B cell (primary cell): Measurements from ENCODE around the gene DMPK. TPM values are rescaled to one million over a fixed set of nuclear protein-coding genes. Genes with fewer than 3 reads are reported as not detected.
"Not testable (repeated sequence)": the region's sequence is repeated elsewhere in the genome, so short reads cannot be mapped to it uniquely, and the experiment has no call there.

Source experiments
- ATAC-seq: fragments of 200-7000 bp; cut with Tn5 transposase; one replicate; pipeline ENCODE4 v1.10.0; 2021; ENCODE audit warnings: low read depth, mild to moderate bottlenecking, moderate number of reproducible peaks, moderate library complexity
- CTCF ChIA-PET: fragments of 350-600 bp; sonication (Branson Sonifier 250); formaldehyde crosslinking; loops from one replicate; lab custom pipeline; 2021; ENCODE audit warnings: antibody characterized with exemption, inconsistent platforms; lab: Charles Lee
- POLR2A ChIA-PET: fragments of 350-600 bp; sonication (Branson Sonifier 250); formaldehyde crosslinking; loops from one replicate; lab custom pipeline; 2021; ENCODE audit warnings: antibody characterized with exemption; lab: Charles Lee
- DNase-seq: peaks from one replicate; pipeline ENCODE4 v3.0.0; 2013
- H2AFZ ChIP-seq: 2 replicates; pipeline ENCODE4 v1.6.1; 2012; ENCODE audit warnings: mild to moderate bottlenecking, low read depth, low read length; ENCODE audit not compliant: insufficient read depth, poor library complexity, severe bottlenecking
- H3K27ac ChIP-seq, 2 donors: 1 replicate in 1 of 2; 2 replicates in 1 of 2; pipeline ENCODE4 v1.5.1; 2012 to 2013; ENCODE audit warnings: low read length in 2 of 2, mild to moderate bottlenecking in 2 of 2, moderate library complexity in 1 of 2
- H3K27me3 ChIP-seq, 4 experiments: fragments of 200-600 bp in 1 of 4; sonication (generic) in 1 of 4; replicated peaks in 1 of 4; 1 replicate in 2 of 4; 2 replicates in 2 of 4; pipeline versions ENCODE4 v1.6.1 to v1.7.0; 2013 to 2016; ENCODE audit warnings: low read length in 3 of 4, mild to moderate bottlenecking in 2 of 4, mixed read lengths in 1 of 4, moderate library complexity in 1 of 4; ENCODE audit not compliant: insufficient read depth in 4 of 4, control insufficient read depth in 3 of 4; ENCODE audit errors: control extremely low read depth in 1 of 4
- H3K36me3 ChIP-seq, 2 experiments: replicated peaks in 1 of 2; 1 replicate in 1 of 2; 2 replicates in 1 of 2; pipeline versions ENCODE4 v1.6.1 to v1.7.1; 2013; ENCODE audit warnings: low read length in 1 of 2; ENCODE audit not compliant: insufficient read depth in 2 of 2, control insufficient read depth in 1 of 2; ENCODE audit errors: control extremely low read depth in 1 of 2, extremely low read depth in 1 of 2
- H3K4me1 ChIP-seq, 2 donors: fragments of 200-600 bp in 1 of 2; sonication (generic) in 1 of 2; 1 replicate in 1 of 2; 2 replicates in 1 of 2; pipeline versions ENCODE4 v1.5.1 to v1.6.1; 2013 to 2017; ENCODE audit warnings: low read length in 2 of 2; ENCODE audit not compliant: control insufficient read depth in 2 of 2, insufficient read depth in 2 of 2
- H3K4me2 ChIP-seq: replicated peaks from 2 replicates; pipeline ENCODE3; 2012; ENCODE audit warnings: mild to moderate bottlenecking, low read depth, low read length; ENCODE audit not compliant: poor library complexity, severe bottlenecking
- H3K4me3 ChIP-seq, 5 experiments: fragments of 200-600 bp in 1 of 5; sonication (generic) in 1 of 5; 1 replicate in 3 of 5; 2 replicates in 2 of 5; pipeline versions ENCODE4 v1.5.1 to v1.7.0; 2011 to 2016; ENCODE audit warnings: low read length in 4 of 5, mild to moderate bottlenecking in 4 of 5, low read depth in 2 of 5, control low read depth in 1 of 5, moderate library complexity in 1 of 5; ENCODE audit not compliant: insufficient read depth in 1 of 5; ENCODE audit errors: control extremely low read depth in 1 of 5, extremely low read depth in 1 of 5
- H3K79me2 ChIP-seq: fragments of 200-600 bp; sonication (generic); one replicate; pipeline ENCODE4 v1.6.0; 2016; ENCODE audit warnings: low read length; ENCODE audit not compliant: control insufficient read depth, insufficient read depth
- H3K9ac ChIP-seq: fragments of 200-600 bp; sonication (generic); 2 replicates; pipeline ENCODE4 v1.6.1; 2017; ENCODE audit warnings: mild to moderate bottlenecking, low read length, moderate library complexity
- H3K9me3 ChIP-seq, 3 donors: one replicate each; pipeline versions ENCODE4 v1.6.1 to v1.7.1; 2013; ENCODE audit warnings: low read length in 2 of 3; ENCODE audit not compliant: control insufficient read depth in 2 of 3, insufficient read depth in 1 of 3; ENCODE audit errors: control extremely low read depth in 1 of 3
- H4K20me1 ChIP-seq: 2 replicates; pipeline ENCODE4 v1.6.0; 2012; ENCODE audit warnings: mild to moderate bottlenecking, low read length; ENCODE audit not compliant: insufficient read depth, control insufficient read depth, poor library complexity, severe bottlenecking
- H3K27ac Mint-ChIP-seq: one replicate; pipeline ENCODE4 v1.8.0; 2021; ENCODE audit warnings: mixed read lengths
- H3K27me3 Mint-ChIP-seq: one replicate; pipeline ENCODE4 v1.8.0; 2021; ENCODE audit warnings: mixed read lengths
- H3K4me1 Mint-ChIP-seq: one replicate; pipeline ENCODE4 v1.8.0; 2021; ENCODE audit warnings: mixed read lengths
- H3K4me3 Mint-ChIP-seq: one replicate; pipeline ENCODE4 v1.8.0; 2021; ENCODE audit warnings: mixed read lengths
- H3K9me3 Mint-ChIP-seq: one replicate; pipeline ENCODE4 v1.8.0; 2022; ENCODE audit warnings: mixed read lengths; ENCODE audit not compliant: insufficient read depth
- EZH2 ChIP-seq: IDR thresholded peaks from 2 replicates; pipeline ENCODE4 v1.6.1; 2012; ENCODE audit warnings: borderline replicate concordance, low read depth, mild to moderate bottlenecking, moderate library complexity, low read length; ENCODE audit not compliant: insufficient read depth, poor library complexity, severe bottlenecking
- WGBS: methylation state at CpG from one replicate; pipeline ENCODE4 v1.1.5; 2013; ENCODE audit warnings: missing lambda C conversion rate; ENCODE audit not compliant: insufficient coverage; 5-methylcytosine and 5-hydroxymethylcytosine counted together
- intact Hi-C: fragments of 100-400 bp; cut with micrococcal nuclease; formaldehyde crosslinking; loops from one replicate; pipeline ENCODE4 v1.10.0; 2022
- polyA plus RNA-seq: library from polyadenylated mRNA; depleted of rRNA; stranded (reverse); fragments of >200 nt; gene quantifications from 2 replicates; pipeline ENCODE4 v1.2.3, GENCODE V29; 2012
- total RNA-seq, 2 donors: library from RNA; stranded (reverse); fragments of 120-200 nt in 1 of 2; gene quantifications; 1 replicate in 1 of 2; 2 replicates in 1 of 2; pipeline versions ENCODE4 v1.2.3 to v1.2.4, GENCODE V29; 2013 to 2022
- TF ChIP-seq, protein P1 (sequence below): fragments of 200-600 bp; IDR thresholded peaks from one replicate; pipeline ENCODE4 v1.8.0; 2022; ENCODE audit warnings: antibody characterized with exemption, mild to moderate bottlenecking

Gene DMPK
- total and polyA plus RNA-seq, 2 donors (not counting 1 experiment from before 2014, with no cell fraction given) = 28.7 to 58.3 TPM

DNA sequence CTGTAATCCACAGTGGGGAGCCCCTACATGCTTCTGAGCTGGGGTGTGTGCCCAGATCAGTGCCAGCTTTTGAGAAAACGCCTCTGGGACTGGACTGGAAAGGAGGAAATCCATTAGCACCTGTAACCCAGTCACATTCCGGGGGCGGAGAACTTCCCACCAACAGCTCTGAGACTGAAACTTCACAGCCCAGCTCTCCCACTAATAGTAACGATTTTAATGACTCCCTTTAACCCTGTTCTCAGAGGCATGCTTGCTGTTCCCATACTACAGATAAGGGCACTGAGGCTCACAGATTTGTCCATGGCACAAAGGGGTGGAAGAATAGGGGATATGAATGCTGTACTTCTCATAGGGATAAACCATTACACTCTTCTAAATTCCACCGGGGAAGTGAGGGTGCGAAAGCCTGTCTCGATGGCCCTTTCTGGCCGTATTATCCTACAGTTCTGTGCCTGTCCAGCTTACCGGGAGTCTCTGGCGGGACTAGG is 52.4 kb downstream of the DMPK start:
- Histone ChIP-seq H2AFZ (peak overlapping the region; percentile 81), H3K27me3 (no peaks in the 10 kb centered on the region), H3K27ac (peak overlapping the region; percentile 54 to 94), H4K20me1 (peaks cover 36% of the 10 kb centered on the region), H3K36me3 (peaks cover 1 to 3% of the 10 kb centered on the region in 2 experiments), H3K79me2 (peaks cover 63% of the 10 kb centered on the region), H3K9ac (peak overlapping the region; percentile 92), H3K4me2 (peak overlapping the region; percentile 90), H3K4me3 (peak overlapping the region; percentile 68 to 98 (median 87)), H3K4me1 (peaks cover 11 to 25% of the 10 kb centered on the region in 2 donors), H3K9me3 (peaks cover 0 to 6% (median 0%) of the 10 kb centered on the region in 3 donors)
- no peak for ATAC-seq
- no peak for TF ChIP-seq EZH2
- TF ChIP-seq, protein P1, sequence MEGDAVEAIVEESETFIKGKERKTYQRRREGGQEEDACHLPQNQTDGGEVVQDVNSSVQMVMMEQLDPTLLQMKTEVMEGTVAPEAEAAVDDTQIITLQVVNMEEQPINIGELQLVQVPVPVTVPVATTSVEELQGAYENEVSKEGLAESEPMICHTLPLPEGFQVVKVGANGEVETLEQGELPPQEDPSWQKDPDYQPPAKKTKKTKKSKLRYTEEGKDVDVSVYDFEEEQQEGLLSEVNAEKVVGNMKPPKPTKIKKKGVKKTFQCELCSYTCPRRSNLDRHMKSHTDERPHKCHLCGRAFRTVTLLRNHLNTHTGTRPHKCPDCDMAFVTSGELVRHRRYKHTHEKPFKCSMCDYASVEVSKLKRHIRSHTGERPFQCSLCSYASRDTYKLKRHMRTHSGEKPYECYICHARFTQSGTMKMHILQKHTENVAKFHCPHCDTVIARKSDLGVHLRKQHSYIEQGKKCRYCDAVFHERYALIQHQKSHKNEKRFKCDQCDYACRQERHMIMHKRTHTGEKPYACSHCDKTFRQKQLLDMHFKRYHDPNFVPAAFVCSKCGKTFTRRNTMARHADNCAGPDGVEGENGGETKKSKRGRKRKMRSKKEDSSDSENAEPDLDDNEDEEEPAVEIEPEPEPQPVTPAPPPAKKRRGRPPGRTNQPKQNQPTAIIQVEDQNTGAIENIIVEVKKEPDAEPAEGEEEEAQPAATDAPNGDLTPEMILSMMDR = no peak
- CTCF ChIA-PET = interaction anchor here (0.6 to 2.2 kb wide), 8 partner anchors 12 to 173 kb away, joined by 3 to 10 read pairs (median 3); partner anchors contain the start of gene SIX5
- intact Hi-C loops = loop anchor here (1.0 to 2.0 kb wide), 6 partner anchors 13 to 323 kb away; partner anchors contain the start of genes DMWD, POLR1G, QPCTL and SIX5
- Mint-ChIP-seq H3K4me1 (peaks cover 28% of the 10 kb centered on the region), H3K27me3 (no peaks in the 10 kb centered on the region), H3K4me3 (peak overlapping the region; percentile 94), H3K27ac (peak overlapping the region; percentile 94), H3K9me3 (no peaks in the 10 kb centered on the region)
- DNase-seq = peak; percentile 27
- 22% methylated on average over 9 of the region's 10 CpGs for WGBS
- POLR2A ChIA-PET = interaction anchor here (0.5 to 2.4 kb wide), 7 partner anchors 12 to 1131 kb away, joined by 3 to 25 read pairs (median 4); partner anchors contain the start of genes ARHGAP35, QPCTL, SIX5 and SNRPD2

- H3K27ac ChIP-seq, H3K9ac ChIP-seq, H3K9me3 Mint-ChIP-seq, H2AFZ ChIP-seq, H3K27ac Mint-ChIP-seq, H3K27me3 Mint-ChIP-seq, H3K4me3 ChIP-seq, CTCF ChIA-PET, H3K27me3 ChIP-seq, H3K9me3 ChIP-seq, DNase-seq, ATAC-seq, H3K36me3 ChIP-seq, H3K4me3 Mint-ChIP-seq, intact Hi-C loops, H3K4me2 ChIP-seq: not testable (repeated sequence)
- POLR2A ChIA-PET = interaction anchor here (0.7 kb wide), 1 partner anchor 14 kb away, joined by 3 read pairs; no protein-coding TSS in a partner anchor
- Histone ChIP-seq H3K4me1 (peaks cover 11 to 25% of the 10 kb centered on the region in 2 donors), H4K20me1 (peaks cover 42% of the 10 kb centered on the region), H3K79me2 (peaks cover 74% of the 10 kb centered on the region)
- 98% methylated on average over 18 of the region's 18 CpGs for WGBS
- H3K4me1 Mint-ChIP-seq = peaks cover 28% of the 10 kb centered on the region
These were observed 53.6 kb downstream of the DMPK start for GRCh38 chr19:45728683-45729082.

DNA sequence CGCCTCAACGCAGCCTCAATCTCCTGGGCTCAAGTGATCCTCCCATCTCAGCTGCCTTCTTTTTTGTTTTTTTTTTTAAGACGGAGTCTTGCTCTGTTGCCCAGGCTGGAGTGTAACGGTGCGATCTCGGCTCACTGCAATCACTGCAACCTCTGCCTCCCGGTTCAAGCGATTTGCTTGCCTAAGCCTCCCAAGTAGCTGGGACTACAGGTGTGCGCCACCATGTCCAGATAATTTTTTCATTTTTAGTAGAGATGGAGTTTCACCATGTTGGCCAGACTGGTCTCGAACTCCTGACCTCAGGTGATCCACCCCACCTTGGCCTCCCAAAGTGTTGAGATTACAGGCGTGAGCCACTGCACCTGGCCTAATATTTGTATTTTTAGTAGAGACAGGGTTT is 62.2 kb downstream of the DMPK start:
- POLR2A ChIA-PET = not testable (repeated sequence)
- CTCF ChIA-PET = interaction anchor here (1.2 kb wide), 1 partner anchor 39 kb away, joined by 3 read pairs; no protein-coding TSS in a partner anchor

More for the DNA sequence above, 62.2 kb downstream of the DMPK start:
- peaks cover 86% of the 10 kb centered on the region for H3K79me2 ChIP-seq
- H3K4me3 Mint-ChIP-seq, ATAC-seq, H3K27ac ChIP-seq, H3K9me3 ChIP-seq, H3K4me3 ChIP-seq, H3K4me2 ChIP-seq, H3K9me3 Mint-ChIP-seq, intact Hi-C loops, H3K9ac ChIP-seq, H2AFZ ChIP-seq, H3K27me3 ChIP-seq, DNase-seq, H3K27ac Mint-ChIP-seq, H3K27me3 Mint-ChIP-seq: not testable (repeated sequence)
- H4K20me1 ChIP-seq = peaks cover 20% of the 10 kb centered on the region
- H3K36me3 ChIP-seq = peaks cover 2 to 13% of the 10 kb centered on the region in 2 experiments
- H3K4me1 ChIP-seq = peaks cover 18 to 24% of the 10 kb centered on the region in 2 donors
- 98% methylated on average over 7 of the region's 11 CpGs for WGBS
- H3K4me1 Mint-ChIP-seq = peaks cover 30% of the 10 kb centered on the region
